ENCODE results near the gene PABPC1L.

Gene PABPC1L

DNA sequence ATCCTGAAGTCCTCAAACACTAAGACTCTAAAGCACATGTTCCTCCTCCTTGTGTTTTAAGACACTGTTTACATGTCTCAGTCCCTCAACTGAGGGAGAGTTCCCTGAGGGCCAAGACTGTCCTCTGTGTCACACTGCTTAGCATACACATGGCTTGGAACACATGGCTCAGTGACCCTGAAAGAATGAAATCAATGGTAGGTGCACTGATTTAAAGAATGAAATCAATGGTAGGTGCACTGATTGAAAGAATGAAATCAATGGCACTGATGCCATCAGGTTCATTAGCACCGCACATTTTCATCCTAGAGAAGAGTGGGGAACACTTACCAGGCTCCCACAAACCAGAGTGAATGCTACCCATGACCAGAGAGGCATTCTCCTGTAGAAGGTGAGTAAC lies 40.5 kb downstream of the PABPC1L start:
- H3K36me3 ChIP-seq (ENCODE audit: control insufficient read depth in 2 of 2, insufficient read depth in 1 of 2, low read length in 2 of 2), result peaks cover 29 to 100% of the 10 kb centered on the region in 2 experiments
- CTCF ChIA-PET, result no interaction called here

DNA sequence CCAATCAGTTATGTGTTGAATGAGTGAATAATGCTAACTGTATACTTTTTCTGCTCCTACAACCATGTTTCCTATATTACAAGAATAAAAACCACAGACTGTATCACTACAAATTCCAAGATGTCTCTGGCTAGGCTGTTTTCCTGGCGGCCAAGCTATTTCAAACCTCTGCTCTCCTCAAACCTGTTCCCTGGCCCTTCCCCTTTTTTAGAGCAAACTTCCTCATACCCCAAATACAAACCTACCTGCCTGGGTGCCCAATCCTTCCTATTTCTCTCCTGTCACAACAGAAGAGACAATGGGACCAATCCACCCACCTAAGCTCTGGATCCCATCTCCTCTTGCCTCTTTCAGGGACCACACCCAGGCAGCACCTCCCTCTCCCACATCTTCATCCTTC lies 42.9 kb downstream of the PABPC1L start:
- peaks cover 23 to 87% of the 10 kb centered on the region in 2 experiments for H3K36me3 ChIP-seq (ENCODE audit: control insufficient read depth in 2 of 2, insufficient read depth in 1 of 2, low read length in 2 of 2)
- ChIA-PET POLR2A (interaction anchor here (1.3 kb wide), 1 partner anchor 12 kb away, joined by 3 read pairs; no protein-coding TSS in a partner anchor), CTCF (interaction anchor here (1.5 kb wide), 1 partner anchor 12 kb away, joined by 3 read pairs; no protein-coding TSS in a partner anchor)
- H3K4me1 ChIP-seq (ENCODE audit: control insufficient read depth, insufficient read depth, low read length), result no peaks in the 10 kb centered on the region
- no peaks in the 10 kb centered on the region for H3K9me3 ChIP-seq (ENCODE audit: control insufficient read depth, insufficient read depth, low read depth, low read length)
- no peak overlapping the region for H3K27ac ChIP-seq (ENCODE audit: extremely low read depth, low read depth, low read length)
- TF ChIP-seq ZNF530 (tag by site-specific recombination; IDR thresholded peaks at IDR 0.05; ENCODE audit: low read depth) (no peak), ZNF580 (tag by site-specific recombination; IDR thresholded peaks at IDR 0.05) (no peak), IKZF3 (tag by site-specific recombination; IDR thresholded peaks at IDR 0.05) (no peak), PRDM6 (tag by site-specific recombination; IDR thresholded peaks at IDR 0.05) (no peak), MYNN (tag by site-specific recombination; IDR thresholded peaks at IDR 0.05; ENCODE audit: borderline replicate concordance) (no peak), ZNF664 (tag by site-specific recombination; IDR thresholded peaks at IDR 0.05) (no peak), ZNF175 (tag by site-specific recombination; IDR thresholded peaks at IDR 0.05) (no peak), SETDB1 (IDR thresholded peaks at IDR 0.05; ENCODE audit: insufficient read length, low read length) (no peak)
- H3K4me3 ChIP-seq (ENCODE audit: low read depth, low read length), result no peak overlapping the region

More for the DNA sequence above, 40.5 kb downstream of the PABPC1L start:
- POLR2A ChIA-PET, result interaction anchor here (1.7 kb wide), 1 partner anchor 10 kb away, joined by 14 read pairs; the partner anchor contains the start of gene TOMM34
- H3K9me3 ChIP-seq (ENCODE audit: control insufficient read depth, insufficient read depth, low read depth, low read length), result no peaks in the 10 kb centered on the region
- TF ChIP-seq, protein P1, sequence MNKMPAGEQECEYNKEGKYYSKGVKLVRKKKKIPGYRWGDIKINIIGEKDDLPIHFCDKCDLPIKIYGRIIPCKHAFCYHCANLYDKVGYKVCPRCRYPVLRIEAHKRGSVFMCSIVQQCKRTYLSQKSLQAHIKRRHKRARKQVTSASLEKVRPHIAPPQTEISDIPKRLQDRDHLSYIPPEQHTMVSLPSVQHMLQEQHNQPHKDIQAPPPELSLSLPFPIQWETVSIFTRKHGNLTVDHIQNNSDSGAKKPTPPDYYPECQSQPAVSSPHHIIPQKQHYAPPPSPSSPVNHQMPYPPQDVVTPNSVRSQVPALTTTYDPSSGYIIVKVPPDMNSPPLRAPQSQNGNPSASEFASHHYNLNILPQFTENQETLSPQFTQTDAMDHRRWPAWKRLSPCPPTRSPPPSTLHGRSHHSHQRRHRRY (tag by site-specific recombination; IDR thresholded peaks at IDR 0.05), result no peak
- TF ChIP-seq SP2 (tag by site-specific recombination; IDR thresholded peaks at IDR 0.05) (no peak), PBX3 (CRISPR knock-in tag; IDR thresholded peaks at IDR 0.05) (no peak), KLF17 (tag by site-specific recombination; IDR thresholded peaks at IDR 0.05) (no peak), GLIS2 (tag by site-specific recombination; IDR thresholded peaks at IDR 0.05) (no peak), ZNF2 (tag by site-specific recombination; IDR thresholded peaks at IDR 0.05) (no peak), ZNF548 (tag by site-specific recombination; IDR thresholded peaks at IDR 0.05) (no peak), ZNF837 (tag by site-specific recombination; IDR thresholded peaks at IDR 0.05) (no peak), AEBP2 (tag by site-specific recombination; IDR thresholded peaks at IDR 0.05; ENCODE audit: borderline replicate concordance) (no peak), KLF1 (tag by site-specific recombination; IDR thresholded peaks at IDR 0.05) (no peak), ZNF221 (tag by site-specific recombination; IDR thresholded peaks at IDR 0.05; ENCODE audit: borderline replicate concordance) (no peak), ZFP69B (tag by site-specific recombination; IDR thresholded peaks at IDR 0.05) (no peak), ZNF341 (tag by site-specific recombination; IDR thresholded peaks at IDR 0.05; ENCODE audit: low read depth) (no peak), SP7 (tag by site-specific recombination; IDR thresholded peaks at IDR 0.05) (no peak), ZBTB48 (tag by site-specific recombination; IDR thresholded peaks at IDR 0.05) (no peak)
- TF ChIP-seq, protein P2, sequence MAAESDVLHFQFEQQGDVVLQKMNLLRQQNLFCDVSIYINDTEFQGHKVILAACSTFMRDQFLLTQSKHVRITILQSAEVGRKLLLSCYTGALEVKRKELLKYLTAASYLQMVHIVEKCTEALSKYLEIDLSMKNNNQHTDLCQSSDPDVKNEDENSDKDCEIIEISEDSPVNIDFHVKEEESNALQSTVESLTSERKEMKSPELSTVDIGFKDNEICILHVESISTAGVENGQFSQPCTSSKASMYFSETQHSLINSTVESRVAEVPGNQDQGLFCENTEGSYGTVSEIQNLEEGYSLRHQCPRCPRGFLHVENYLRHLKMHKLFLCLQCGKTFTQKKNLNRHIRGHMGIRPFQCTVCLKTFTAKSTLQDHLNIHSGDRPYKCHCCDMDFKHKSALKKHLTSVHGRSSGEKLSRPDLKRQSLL (tag by site-specific recombination; IDR thresholded peaks at IDR 0.05), result no peak
- TF ChIP-seq, protein P3, sequence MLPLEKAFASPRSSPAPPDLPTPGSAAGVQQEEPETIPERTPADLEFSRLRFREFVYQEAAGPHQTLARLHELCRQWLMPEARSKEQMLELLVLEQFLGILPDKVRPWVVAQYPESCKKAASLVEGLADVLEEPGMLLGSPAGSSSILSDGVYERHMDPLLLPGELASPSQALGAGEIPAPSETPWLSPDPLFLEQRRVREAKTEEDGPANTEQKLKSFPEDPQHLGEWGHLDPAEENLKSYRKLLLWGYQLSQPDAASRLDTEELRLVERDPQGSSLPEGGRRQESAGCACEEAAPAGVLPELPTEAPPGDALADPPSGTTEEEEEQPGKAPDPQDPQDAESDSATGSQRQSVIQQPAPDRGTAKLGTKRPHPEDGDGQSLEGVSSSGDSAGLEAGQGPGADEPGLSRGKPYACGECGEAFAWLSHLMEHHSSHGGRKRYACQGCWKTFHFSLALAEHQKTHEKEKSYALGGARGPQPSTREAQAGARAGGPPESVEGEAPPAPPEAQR (tag by site-specific recombination; IDR thresholded peaks at IDR 0.05), result no peak
- H3K4me3 ChIP-seq (ENCODE audit: low read depth, low read length), result no peak overlapping the region
- H3K27ac ChIP-seq (ENCODE audit: extremely low read depth, low read depth, low read length), result no peak overlapping the region
- H3K4me1 ChIP-seq (ENCODE audit: control insufficient read depth, insufficient read depth, low read length), result no peaks in the 10 kb centered on the region
